Thyroid gland (tissue), 4 donors: ENCODE results near the gene CALD1.

Source experiments
- CTCF ChIP-seq, 6 experiments: fragments of 200-600 bp in 3 of 6; fragments of 450-650 bp in 3 of 6; sonication (generic) in 3 of 6; IDR thresholded peaks; one replicate each; pipeline ENCODE4 v1.5.1; 2016 to 2019; ENCODE audit warnings: antibody characterized with exemption in 6 of 6, mild to moderate bottlenecking in 2 of 6, inconsistent platforms in 1 of 6, moderate library complexity in 1 of 6
- POLR2A ChIP-seq, 2 donors: fragments of 450-650 bp; IDR thresholded peaks; one replicate each; pipeline ENCODE4 v1.6.1; 2017; ENCODE audit warnings: antibody characterized with exemption in 2 of 2, mild to moderate bottlenecking in 2 of 2, moderate library complexity in 1 of 2

- TF ChIP-seq POLR2A (IDR thresholded peaks at IDR 0.05) (no peak), CTCF (IDR thresholded peaks at IDR 0.05) (no peak)
Observed at GRCh38 chr7:134768243-134768642, 11.2 kb upstream of the CALD1 start.
